NOMO-1 (cell line): Measurements from ENCODE around the gene KLF13.

Experiments used
- DNase-seq, 2 experiments: peaks; one replicate each; lab custom pipeline; 2025; ENCODE audit not compliant: unreplicated experiment in 2 of 2; lab: John Stamatoyannopoulos, UW

KLF13 gene

DNA sequence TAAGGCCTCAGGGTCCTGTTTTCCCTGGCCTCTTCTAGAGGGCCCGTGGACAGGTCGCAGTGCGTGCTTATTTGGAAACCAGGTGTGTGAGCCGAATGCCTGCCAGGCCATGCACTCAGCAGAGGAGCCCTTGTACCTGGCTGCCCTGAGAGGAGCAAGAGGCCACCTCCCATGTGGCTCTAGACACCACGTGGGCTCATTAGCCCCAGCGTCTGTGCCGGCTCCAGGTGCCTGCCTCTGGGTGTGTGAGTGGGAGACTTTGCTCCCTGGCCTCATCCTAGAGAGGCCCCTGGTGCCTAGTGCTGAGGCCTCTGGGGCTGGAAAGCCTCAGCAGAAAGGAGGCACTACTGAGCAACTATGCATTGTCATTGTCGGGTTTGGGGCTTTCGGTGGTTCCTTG is 50.4 kb downstream of the KLF13 start:
- DNase-seq, result no peak

DNA sequence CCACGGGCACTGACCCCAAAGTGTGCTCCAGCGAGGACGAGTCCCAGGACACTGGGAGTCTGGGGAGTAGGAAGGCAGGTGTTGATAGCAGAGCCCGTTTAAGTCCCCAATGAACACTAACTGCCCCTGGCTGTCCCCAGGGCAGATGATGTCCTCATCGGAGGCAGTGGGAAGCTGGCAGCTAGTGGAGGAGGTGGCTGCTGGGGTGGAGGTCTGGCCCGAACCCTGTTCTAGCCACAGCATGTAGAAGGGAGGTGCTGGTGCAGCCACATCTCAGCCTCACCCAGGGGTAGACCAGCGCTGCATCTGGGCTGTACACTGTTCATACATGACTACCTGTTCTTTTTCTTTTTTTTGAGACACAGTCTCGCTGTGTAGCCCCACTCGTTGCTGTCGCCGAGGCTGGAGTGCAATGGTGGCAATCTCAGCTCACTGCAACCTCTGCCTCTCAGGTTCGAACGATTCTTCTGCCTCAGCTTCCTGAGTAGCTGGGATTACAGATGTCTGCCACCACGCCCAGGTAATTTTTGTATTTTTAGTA is 51.8 kb downstream of the KLF13 start:
- DNase-seq, result no peak

DNA sequence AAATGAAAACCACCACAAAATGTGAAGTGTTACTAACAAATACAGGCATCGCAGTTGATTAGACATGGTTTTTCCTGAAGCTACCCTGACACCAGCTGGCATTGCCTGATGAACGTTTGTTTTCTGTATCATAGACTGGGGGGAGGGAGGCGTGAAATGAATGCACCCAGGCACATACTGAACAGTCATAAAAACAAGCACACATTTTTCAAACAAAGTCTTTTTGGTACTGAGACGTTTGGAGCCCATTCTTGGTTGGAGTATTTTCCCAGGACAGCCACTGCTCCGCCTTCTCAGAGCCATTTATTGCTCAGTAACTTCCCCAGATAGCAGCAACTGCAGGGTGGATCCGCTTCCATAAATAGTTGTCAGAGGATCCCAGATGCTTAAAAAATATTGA is 52.4 kb downstream of the KLF13 start:
- DNase-seq, result no peak

DNA sequence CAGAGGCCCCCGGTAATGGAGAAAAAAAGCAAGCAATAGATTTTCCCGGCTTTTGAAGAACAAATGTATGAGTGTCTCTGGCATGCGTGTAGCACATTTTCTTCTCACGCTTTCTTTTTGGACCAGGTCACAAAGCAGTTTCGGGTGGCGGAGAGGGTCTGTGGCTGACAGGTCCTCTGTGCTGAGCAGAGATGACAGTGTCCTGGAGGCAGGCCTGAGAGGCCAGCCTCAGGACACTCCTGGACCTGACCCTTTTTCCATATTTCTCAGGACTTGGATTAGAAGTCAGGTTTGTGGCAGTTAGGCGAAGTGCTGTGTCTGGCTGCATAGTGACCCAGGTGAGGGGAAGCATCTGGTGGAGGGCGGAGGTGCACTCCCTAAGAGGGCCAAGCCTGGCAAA is 52.9 kb downstream of the KLF13 start:
- no peak for DNase-seq

DNA sequence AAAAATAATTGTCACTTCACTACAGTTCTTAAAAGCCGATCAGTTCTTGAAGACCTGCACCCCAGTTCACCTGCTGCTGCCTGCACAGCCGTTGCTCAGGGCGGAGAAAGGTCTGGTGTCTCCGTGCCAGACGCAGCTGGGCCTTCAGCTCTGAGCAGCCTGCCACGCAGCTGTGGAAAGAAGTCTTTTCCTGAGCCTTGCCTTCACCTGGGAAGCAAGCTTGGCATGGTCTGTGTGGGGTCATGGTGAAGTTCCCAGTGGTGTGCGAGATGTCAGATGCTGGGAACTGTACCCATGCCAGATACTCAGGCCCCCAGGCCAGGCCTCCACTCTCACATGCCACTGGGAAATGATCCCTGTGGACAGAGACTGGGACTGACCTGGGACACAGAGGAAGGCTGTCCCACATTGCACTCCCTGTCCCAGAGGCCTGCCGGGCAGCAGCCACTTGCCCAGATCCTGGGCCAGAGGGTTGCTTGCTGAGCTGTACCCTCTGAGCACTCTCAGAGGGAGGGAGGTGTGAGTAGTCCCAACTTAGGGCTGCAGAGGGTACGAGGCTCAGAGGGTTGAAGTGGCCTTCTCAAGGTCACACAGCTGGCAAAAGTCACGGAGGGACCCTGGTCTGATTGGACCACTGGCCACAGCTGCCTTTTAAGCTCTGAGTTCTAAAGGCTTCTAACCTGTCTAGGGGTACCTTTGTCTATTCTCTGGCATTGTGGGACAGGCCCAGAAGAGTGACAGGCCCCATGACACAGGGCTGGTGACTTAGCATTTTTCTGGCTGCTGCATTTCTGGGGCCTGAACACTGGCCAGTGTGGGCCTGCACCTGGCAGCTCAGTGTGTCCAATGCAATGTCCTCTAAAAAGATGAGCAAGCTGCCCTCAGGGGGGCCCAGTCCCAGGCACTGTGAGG is 55.4 kb downstream of the KLF13 start:
- DNase-seq, result no peak

DNA sequence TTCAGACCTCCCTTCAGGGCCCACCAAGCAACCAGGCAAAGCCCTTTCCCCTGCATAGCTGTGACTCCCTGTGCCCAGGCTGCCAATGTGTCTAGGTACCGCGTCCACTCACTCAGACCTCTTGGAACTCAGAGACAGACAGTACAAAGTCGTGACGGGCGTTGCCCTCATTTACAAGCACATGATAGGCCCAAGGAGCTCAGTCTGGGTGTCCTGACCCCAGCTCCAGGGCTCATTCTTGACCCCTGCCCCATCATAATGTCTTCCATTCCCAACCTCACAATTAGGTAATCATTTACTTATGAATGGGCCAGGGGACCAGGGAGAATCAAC is 56.0 kb downstream of the KLF13 start:
- no peak for DNase-seq

DNA sequence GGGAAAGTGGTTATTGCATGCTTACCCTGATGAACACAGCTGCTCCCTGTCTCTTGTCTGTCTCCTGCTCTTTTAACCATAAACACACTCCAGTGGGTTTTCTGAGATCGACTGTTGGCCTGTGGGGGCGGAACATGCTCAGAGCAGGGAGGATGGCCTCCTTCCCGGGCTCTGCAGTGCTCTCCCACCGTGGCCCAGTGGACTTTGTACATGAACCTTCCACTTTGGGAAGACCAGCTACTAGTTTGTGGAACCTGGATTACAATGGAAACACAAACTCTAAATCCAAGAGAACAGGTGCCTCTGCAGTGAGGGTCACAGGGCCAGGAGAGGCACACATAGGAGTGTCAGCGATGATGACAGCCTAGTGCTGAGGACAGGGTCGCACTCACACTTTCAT is 56.5 kb downstream of the KLF13 start:
- no peak for DNase-seq

DNA sequence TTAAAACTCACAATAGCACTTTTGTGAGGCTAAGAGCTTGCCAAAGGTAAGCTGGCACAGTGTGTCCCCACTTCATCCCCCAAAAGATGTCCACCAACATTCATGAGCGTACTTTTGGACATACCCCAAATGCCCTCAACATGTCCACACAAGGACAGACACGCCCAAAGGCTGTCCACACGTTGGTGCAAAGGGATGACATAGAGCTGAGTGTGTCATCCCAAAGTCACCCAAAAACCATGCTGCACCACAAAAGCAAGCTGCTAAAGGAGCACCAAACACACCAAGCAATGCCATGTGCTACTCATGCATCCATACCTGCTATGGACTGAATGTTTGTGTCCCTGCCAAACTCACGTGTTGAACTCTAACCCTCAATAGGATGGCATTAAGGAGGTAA is 57.9 kb downstream of the KLF13 start:
- no peak for DNase-seq

DNA sequence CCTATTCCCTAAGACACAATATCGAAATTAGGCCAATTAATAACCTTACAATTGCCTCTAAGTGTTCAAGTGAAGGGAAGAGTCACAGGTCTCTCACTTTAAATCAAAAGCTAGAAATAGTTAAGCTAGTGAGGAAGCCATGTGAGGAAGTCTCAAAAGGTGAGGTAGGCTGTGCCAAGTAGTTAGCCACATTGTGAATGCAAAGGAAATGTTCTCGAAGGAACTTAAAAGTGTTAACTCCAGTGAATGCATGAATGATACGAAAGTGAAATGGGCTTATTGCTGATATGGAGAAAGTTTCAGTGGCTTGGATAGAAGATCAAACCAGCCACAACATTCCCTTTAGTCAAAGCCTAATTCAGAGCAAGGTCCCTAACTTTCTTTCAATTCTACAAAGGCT is 59.1 kb downstream of the KLF13 start:
- DNase-seq, result no peak

DNA sequence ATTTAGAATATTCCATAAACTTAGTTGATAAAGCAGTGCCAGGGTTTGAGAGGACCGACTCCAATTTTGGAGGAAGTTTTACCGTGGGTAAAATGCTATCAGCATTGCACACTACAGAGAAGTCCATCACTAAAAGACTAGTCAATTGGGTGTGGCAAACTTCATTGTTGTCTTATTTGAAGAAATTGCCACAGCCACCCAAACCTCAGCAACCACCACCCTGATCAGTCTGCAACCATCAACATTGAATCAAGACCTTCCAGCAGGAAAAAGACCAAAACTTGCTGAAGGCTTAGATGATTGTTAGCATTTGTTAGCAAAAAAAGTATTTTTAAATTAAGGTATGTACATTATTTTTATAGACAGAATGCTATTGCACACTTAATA is 60.5 kb downstream of the KLF13 start:
- no peak for DNase-seq

DNA sequence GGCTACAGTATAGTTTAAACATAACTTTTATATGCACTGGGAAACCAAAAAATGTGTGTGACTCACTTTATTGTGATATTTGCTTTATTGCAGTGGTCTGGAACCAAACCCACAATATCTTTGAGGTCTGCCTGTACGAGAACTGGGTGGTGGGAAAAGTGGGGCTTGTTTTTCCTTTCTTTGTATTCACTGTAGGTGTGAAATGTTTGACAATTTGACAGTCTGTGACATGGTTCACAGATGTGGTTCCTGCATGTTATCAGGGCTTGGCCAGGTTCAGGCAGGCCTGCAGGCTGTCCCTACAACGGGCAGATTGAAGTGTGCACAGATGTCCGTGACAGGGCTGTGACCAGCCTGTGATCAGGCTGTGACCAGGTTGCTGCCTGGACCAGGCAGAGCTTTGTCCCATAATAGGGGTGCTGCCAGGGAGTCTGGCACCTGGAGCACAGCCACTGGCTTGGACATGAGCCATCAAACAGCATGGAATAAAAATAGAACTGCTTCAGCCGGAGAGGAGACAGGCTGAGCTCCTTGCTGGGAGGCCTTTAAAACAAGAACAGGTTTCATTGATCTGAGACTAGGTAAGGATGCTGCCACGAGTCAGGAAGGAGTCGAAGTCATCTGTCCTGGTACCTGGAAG is 61.0 kb downstream of the KLF13 start:
- no peak for DNase-seq

DNA sequence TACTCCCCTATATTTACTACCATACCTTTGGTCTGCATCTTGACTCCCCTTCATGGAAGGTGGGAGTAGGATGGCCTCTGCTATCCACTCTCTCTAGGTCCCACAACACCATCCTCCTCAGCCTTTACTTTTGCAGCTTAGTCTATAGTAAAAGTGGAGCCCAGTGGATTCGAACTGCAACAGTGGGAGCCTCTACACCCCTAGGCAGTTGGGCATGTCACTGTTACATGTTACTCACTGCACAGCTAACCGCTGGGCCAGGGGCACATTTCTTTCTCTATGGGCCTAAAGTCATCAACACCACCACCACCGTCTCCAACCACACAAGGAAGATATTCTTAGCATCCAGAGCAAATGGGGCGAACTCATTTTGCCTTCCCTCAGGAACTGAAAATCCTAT is 62.9 kb downstream of the KLF13 start:
- DNase-seq, result no peak

DNA sequence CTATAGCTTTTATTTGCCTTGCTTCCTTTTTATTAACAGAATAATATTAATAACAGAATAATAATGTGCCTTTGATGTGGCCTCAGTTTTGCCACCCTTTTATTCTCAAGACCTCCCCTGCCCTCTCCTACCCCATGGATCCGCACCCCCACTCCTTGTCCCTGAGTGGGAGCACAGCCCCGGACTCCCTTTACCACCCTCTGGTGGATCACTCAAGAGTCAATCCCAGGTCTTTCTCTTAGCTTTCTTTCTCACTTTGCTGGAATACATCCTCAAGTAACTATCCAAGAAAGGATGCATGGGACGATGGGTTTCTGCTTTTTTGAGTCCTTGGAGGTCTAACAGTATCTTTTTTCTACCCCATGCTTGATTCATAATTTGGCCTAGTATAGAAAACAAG is 63.4 kb downstream of the KLF13 start:
- no peak for DNase-seq

DNA sequence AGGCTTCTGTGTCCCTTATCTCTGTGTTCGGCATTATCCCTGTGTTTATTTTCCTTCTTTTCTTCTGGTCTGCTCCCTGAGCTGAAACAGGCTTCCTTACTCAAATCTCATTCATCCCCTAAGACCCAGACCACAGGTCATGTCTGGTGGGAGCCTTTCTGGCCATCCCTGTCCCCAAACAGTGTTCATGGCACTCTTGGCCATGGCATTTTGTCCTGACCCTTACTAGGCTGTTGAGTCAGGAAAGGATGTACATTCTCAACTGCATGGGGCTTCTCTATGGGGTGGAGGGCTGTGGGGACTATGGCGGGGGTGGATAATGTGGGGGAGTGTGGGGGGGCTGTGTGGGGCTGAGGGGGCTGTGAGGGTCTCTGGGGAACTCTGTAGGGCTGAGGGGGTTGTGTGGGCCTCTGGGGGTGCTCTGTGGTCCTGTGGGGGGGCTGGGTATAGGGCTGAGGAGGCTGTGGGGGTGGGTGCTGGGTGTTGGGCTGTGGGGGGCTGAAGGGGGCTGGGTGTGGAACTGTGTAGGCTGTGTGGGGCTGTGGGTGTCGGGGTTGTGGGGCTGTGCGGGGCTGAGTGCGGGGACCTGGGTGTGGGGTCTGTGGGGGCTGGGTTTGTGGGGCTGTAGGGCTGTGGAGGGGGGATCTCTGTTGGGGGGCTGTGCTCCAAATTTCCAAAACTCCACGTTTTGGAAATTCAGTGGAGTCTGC is 64.3 kb downstream of the KLF13 start:
- no peak for DNase-seq

DNA sequence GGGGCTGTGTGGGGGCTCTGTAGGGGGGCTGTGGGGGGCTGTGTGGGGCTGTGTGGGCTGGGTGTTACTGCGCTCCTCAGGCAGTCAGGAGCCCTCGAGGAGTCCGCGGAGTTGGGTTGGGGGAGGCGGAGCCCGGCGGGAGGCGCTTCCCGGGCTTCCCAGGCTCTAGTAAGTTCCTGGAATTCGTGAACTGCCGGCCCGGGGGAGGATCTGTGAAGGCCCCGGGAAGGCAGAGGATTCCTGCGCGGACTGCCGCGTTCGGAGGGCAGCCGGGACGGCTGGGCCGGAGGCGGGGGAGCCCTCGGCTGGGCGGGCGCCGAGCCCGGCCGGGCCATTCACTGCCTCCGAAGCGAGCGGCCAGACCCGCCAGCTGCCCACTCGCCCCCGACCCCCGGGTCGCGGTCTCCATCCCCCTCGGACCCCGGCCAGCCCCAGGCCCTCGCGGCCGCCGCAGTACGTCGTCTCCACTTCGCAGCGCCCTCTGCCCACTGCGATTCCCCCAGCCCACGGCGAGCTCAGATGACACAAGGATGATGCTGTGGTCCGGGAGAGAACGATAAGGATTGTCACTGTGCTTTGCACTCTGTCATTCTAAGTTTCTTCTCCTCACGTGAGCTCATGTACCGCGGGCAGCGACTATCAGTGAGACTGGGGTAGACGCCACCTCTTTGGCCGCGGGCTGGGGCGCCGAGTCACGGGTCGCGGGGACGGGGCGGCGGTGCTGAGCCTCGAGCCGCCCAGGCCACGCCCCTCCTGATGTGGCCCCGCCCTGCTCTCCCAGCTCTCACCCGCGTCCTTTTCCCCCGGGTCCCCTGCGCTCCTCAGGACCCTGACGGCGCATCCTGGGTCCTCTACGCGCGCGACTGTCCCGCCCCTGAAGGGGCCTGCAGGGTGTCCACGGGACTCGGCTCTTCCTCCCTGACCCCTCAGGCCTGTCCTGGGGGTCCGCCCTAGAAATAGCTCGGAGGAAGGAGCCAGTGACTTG is 65.3 kb downstream of the KLF13 start:
- DNase-seq, result peak; percentile 21 to 55

DNA sequence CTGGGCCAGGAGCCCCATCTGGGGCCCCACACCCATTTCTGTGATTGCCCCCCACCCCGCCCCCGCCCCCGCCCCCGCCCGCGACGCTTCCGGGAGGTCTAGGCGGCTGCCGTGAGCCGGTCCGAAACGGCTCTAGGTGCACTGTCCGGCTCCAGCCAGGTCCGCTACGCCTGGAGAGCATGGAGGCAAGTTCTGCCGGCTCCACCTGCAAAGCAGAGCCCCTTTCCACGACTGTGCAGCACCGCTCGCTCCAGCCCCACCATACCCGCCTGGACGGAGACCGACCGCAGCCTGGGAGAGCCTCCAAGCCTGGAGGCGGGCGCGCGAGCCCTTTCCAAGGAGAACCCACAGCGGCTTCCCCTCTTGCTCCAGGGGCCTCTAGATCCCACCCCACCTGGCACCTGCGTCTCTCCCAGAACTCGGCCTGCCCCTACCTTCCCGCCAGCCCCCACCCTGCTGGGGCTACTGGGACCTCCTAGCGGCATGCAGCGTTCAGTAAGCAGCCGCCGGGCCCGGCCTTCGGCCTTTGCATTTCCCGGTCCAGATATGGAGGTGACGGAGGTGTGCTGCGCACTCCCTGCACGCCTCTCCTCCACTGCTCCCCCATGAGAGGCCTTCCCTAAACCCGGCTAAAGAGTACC is 66.2 kb downstream of the KLF13 start:
- DNase-seq, result no peak

DNA sequence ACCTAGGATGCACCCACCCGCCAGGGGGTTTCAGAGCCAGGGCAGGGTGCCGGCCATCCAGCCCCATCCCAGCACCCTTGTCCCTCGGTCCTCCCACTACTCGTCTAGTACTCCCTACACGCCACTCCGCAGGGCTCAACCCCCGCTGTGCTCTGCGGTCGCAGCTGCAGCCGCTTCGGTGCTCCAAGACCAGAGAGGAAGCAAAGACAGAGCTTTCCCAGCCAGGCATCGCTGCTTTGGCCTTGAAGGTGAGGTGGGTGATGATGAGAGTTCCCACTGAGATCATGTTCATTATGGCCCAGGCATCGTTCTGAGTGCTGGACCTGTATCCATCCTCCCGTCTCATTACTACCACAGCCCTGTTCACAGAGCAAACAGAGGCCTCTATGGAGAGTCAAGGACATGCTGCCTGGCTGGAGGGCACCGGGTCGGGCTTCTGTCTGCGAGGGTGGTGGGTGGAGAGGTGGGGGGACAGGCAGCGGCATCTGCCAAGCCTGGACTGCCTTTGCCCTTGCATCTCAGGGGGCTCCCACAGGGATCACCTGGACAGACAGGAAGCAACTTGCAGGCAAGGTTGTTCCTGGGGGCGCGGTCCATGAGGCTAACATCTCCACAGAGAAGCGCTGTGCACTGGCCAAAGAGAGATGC is 66.9 kb downstream of the KLF13 start:
- DNase-seq, result no peak

DNA sequence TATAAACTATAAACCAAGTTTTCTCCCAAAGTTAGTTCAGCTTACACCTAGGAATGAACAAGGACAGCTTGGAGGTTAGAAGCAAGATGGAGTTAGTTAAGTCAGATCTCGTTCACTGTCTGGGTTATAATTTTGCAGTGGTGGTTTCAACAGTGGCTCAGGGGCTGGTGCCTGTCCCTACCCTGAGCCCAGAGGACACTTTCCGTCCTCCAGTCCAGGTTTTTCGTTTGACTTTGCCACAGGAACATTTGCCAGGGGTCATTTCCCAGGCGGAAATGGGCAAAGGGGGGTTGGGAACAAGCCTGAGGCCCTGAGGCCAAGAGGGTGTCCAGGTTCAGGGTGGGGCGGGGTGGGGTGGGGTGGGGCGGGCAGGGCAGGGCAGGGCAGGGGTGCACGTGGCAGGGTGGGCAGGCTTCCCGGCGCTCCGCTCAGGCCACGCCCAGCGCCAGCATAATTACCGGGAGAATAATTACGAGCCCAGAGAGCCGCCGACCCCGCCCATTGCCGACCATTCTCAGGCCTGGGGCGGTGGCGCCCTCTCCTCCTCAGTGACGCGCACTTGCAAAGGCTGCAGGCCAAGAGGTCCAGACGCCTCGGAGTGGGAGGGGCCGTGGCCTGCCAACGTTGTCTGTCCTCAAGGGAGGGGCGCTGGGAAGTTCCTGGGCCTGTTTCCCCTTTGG is 70.4 kb downstream of the KLF13 start:
- DNase-seq, result peak; percentile 50 to 69
